ENCODE results near the gene HES5. TPM values are rescaled to one million over a fixed set of nuclear protein-coding genes. Genes with fewer than 3 reads are reported as not detected.

HES5 gene
- total and polyA plus RNA-seq, 2 donors (not counting 3 experiments of a cell fraction or from before 2014, with no cell fraction given) = 0.07 TPM; not detected in 1

DNA sequence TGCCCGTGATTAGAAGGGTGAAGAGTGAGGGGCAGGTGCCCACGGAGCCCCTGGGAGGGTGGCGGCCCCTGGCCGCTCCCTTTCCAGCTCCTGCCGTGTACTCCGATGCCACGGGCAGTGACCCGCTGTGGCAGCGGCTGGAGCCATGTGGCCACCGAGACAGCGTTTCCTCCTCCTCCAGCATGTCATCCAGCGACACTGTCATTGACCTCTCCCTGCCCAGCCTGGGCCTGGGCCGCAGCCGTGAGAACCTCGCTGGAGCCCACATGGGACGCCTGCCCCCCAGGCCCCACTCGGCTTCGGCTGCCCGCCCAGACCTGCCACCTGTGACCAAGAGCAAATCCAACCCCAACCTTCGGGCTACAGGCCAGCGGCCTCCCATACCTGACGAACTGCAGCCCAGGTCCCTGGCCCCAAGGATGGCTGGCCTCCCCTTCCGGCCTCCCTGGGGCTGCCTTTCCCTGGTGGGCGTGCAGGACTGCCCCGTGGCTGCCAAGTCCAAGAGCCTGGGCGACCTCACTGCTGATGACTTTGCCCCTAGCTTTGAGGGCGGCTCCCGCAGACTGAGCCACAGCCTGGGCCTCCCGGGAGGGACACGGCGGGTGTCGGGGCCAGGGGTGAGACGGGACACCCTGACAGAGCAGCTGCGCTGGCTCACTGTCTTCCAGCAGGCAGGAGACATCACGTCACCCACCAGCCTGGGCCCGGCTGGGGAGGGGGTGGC is 25.7 kb downstream of the HES5 start:
- Histone ChIP-seq H2AFZ (ENCODE audit: low read depth, low read length) (no peak overlapping the region), H3K79me2 (ENCODE audit: control insufficient read depth, insufficient read depth, low read length) (no peaks in the 10 kb centered on the region), H3K9ac (replicated peaks; ENCODE audit: extremely low read depth, insufficient read depth, low read length) (no peak overlapping the region), H3K9me3 (replicated peaks; ENCODE audit: control insufficient read depth, insufficient read depth, low read length) (no peaks in the 10 kb centered on the region), H3K4me3 (replicated peaks in 1 of 3; ENCODE audit: insufficient read depth in 1 of 3, low read depth in 1 of 3, low read length in 3 of 3) (no peak overlapping the region), H3K27ac (ENCODE audit: insufficient read depth, low read depth, low read length) (no peak overlapping the region), H4K20me1 (replicated peaks; ENCODE audit: control insufficient read depth, extremely low read depth, insufficient read depth, low read length) (no peaks in the 10 kb centered on the region), H3K4me2 (ENCODE audit: insufficient read depth, low read length) (no peak overlapping the region), H3K9me1 (replicated peaks; ENCODE audit: control insufficient read depth, extremely low read depth, insufficient read depth, low read length) (no peaks in the 10 kb centered on the region), H3K4me1 (ENCODE audit: control insufficient read depth, extremely low read depth, insufficient read depth, low read length) (no peaks in the 10 kb centered on the region), H3K36me3 (ENCODE audit: control insufficient read depth in 2 of 2, extremely low read depth in 1 of 2, insufficient read depth in 2 of 2, low read length in 2 of 2) (peaks cover 0 to 10% of the 10 kb centered on the region in 2 experiments), H3K27me3 (ENCODE audit: control insufficient read depth in 2 of 2, insufficient read depth in 2 of 2, low read length in 2 of 2) (no peaks in the 10 kb centered on the region)
- TF ChIP-seq POLR2AphosphoS5 (IDR thresholded peaks at IDR 0.05; ENCODE audit: insufficient read depth, low read depth, low read length) (no peak), CTCF (IDR thresholded peaks at IDR 0.05; ENCODE audit: extremely low read depth in 1 of 2, insufficient read depth in 1 of 2, low read depth in 1 of 2, low read length in 2 of 2) (no peak), MYC (IDR thresholded peaks at IDR 0.05; ENCODE audit: low read depth, low read length) (no peak), JUN (IDR thresholded peaks at IDR 0.05; ENCODE audit: borderline replicate concordance, insufficient read depth, insufficient read length, low read depth) (no peak), POLR2A (IDR thresholded peaks at IDR 0.05; ENCODE audit: low read depth, low read length) (no peak), FOS (IDR thresholded peaks at IDR 0.05; ENCODE audit: borderline replicate concordance, insufficient read depth, low read length) (no peak), MAX (IDR thresholded peaks at IDR 0.05; ENCODE audit: insufficient read depth, insufficient read length) (no peak), EZH2 (IDR thresholded peaks at IDR 0.05; ENCODE audit: borderline replicate concordance, low read depth, low read length, severe bottlenecking) (no peak), GATA2 (IDR thresholded peaks at IDR 0.05; ENCODE audit: insufficient read depth, insufficient read length, low read depth, low read length) (no peak)
- dilution Hi-C loops (cut with MboI; ENCODE audit: extremely low pct_ligation_motif_present, low sequenced_read_pairs) = no loop called here
- no peak for FAIRE-seq
- ChIA-PET POLR2A (no interaction called here), CTCF (no interaction called here)
- intact Hi-C loops (cut with micrococcal nuclease) = no loop called here
- DNase-seq (ENCODE audit: low read depth, low spot score) = no peak
- no TSS peak for BruUV-seq (replicated peaks)

Data from endothelial cell of umbilical vein (primary cell).